HEK293 (cell line): ENCODE results near the gene SUPT5H.

ENCODE experiments used
- EGR2 ChIP-seq: fragments of 450-650 bp; formaldehyde crosslinking; IDR thresholded peaks from 2 replicates; pipeline ENCODE4 v1.5.1; 2016; ENCODE audit warnings: low read depth, missing biosample characterization, missing genetic modification characterization
- GFI1B ChIP-seq: fragments of 450-650 bp; formaldehyde crosslinking; IDR thresholded peaks from 2 replicates; pipeline ENCODE4 v1.5.1; 2016; ENCODE audit warnings: missing biosample characterization, missing genetic modification characterization
- GLIS2 ChIP-seq: fragments of 450-650 bp; formaldehyde crosslinking; IDR thresholded peaks from 2 replicates; pipeline ENCODE4 v1.5.1; 2016; ENCODE audit warnings: missing biosample characterization, missing genetic modification characterization
- KLF7 ChIP-seq: fragments of 450-650 bp; formaldehyde crosslinking; IDR thresholded peaks from 2 replicates; pipeline ENCODE4 v1.5.1; 2016; ENCODE audit warnings: missing biosample characterization, missing genetic modification characterization, borderline replicate concordance
- SCRT2 ChIP-seq: fragments of 450-650 bp; formaldehyde crosslinking; IDR thresholded peaks from 2 replicates; pipeline ENCODE4 v1.5.1; 2016; ENCODE audit warnings: missing biosample characterization, missing genetic modification characterization
- WT1 ChIP-seq: fragments of 450-650 bp; formaldehyde crosslinking; IDR thresholded peaks from 2 replicates; pipeline ENCODE4 v1.5.1; 2016; ENCODE audit warnings: missing biosample characterization, missing genetic modification characterization
- ZBTB7A ChIP-seq: fragments of 450-650 bp; formaldehyde crosslinking; IDR thresholded peaks from 2 replicates; pipeline ENCODE4 v1.5.1; 2016; ENCODE audit warnings: low read depth, missing biosample characterization, missing genetic modification characterization
- ZIC2 ChIP-seq: fragments of 450-650 bp; formaldehyde crosslinking; IDR thresholded peaks from 2 replicates; pipeline ENCODE4 v1.5.1; 2016; ENCODE audit warnings: missing biosample characterization, missing genetic modification characterization
- ZNF169 ChIP-seq: fragments of 450-650 bp; formaldehyde crosslinking; IDR thresholded peaks from 2 replicates; pipeline ENCODE4 v1.5.1; 2016; ENCODE audit warnings: missing biosample characterization, missing genetic modification characterization
- ZNF19 ChIP-seq: fragments of 450-650 bp; formaldehyde crosslinking; IDR thresholded peaks from 2 replicates; pipeline ENCODE4; 2016; ENCODE audit warnings: missing biosample characterization, missing genetic modification characterization, low read depth
- ZNF202 ChIP-seq: fragments of 450-650 bp; formaldehyde crosslinking; IDR thresholded peaks from 2 replicates; pipeline ENCODE4 v1.5.1; 2016; ENCODE audit warnings: missing biosample characterization, missing genetic modification characterization, borderline replicate concordance
- ZNF324 ChIP-seq: fragments of 450-650 bp; formaldehyde crosslinking; IDR thresholded peaks from 2 replicates; pipeline ENCODE4 v1.5.1; 2016; ENCODE audit warnings: missing biosample characterization, missing genetic modification characterization
- ZNF335 ChIP-seq: fragments of 450-650 bp; formaldehyde crosslinking; conservative IDR thresholded peaks from 2 replicates; pipeline ENCODE4 v1.5.1; 2016; ENCODE audit warnings: missing biosample characterization, missing genetic modification characterization
- ZNF366 ChIP-seq: fragments of 450-650 bp; formaldehyde crosslinking; conservative IDR thresholded peaks from 2 replicates; pipeline ENCODE4 v1.5.1; 2016; ENCODE audit warnings: missing biosample characterization, missing genetic modification characterization
- ZNF473 ChIP-seq: fragments of 450-650 bp; formaldehyde crosslinking; IDR thresholded peaks from 2 replicates; pipeline ENCODE4 v1.5.1; 2017; ENCODE audit warnings: missing biosample characterization, missing genetic modification characterization
- ZNF501 ChIP-seq: fragments of 450-650 bp; formaldehyde crosslinking; IDR thresholded peaks from 2 replicates; pipeline ENCODE4 v1.5.1; 2016; ENCODE audit warnings: missing biosample characterization, missing genetic modification characterization
- ZNF521 ChIP-seq: fragments of 450-650 bp; formaldehyde crosslinking; IDR thresholded peaks from 2 replicates; pipeline ENCODE4 v1.5.1; 2017; ENCODE audit warnings: missing biosample characterization, mild to moderate bottlenecking, missing genetic modification characterization
- ZNF621 ChIP-seq: fragments of 450-650 bp; formaldehyde crosslinking; IDR thresholded peaks from 2 replicates; pipeline ENCODE4 v1.5.1; 2017; ENCODE audit warnings: missing biosample characterization, missing genetic modification characterization
- ZNF664 ChIP-seq: fragments of 450-650 bp; formaldehyde crosslinking; IDR thresholded peaks from 2 replicates; pipeline ENCODE4 v1.5.1; 2016; ENCODE audit warnings: missing biosample characterization, missing genetic modification characterization
- ZNF843 ChIP-seq: fragments of 450-650 bp; formaldehyde crosslinking; IDR thresholded peaks from 2 replicates; pipeline ENCODE4 v1.5.1; 2016; ENCODE audit warnings: missing biosample characterization, missing genetic modification characterization
- TF ChIP-seq, protein P1 (sequence below): fragments of 450-650 bp; formaldehyde crosslinking; IDR thresholded peaks from 2 replicates; pipeline ENCODE4 v1.5.1; 2016; ENCODE audit warnings: missing biosample characterization, missing genetic modification characterization, borderline replicate concordance
- TF ChIP-seq, protein P2 (sequence below): fragments of 450-650 bp; formaldehyde crosslinking; IDR thresholded peaks from 2 replicates; pipeline ENCODE4 v1.5.1; 2017; ENCODE audit warnings: missing biosample characterization, missing genetic modification characterization
- TF ChIP-seq, protein P3 (sequence below): fragments of 450-650 bp; IDR thresholded peaks from 2 replicates; pipeline ENCODE4 v1.5.1; 2018; ENCODE audit warnings: missing biosample characterization, mild to moderate bottlenecking, missing genetic modification characterization
- TF ChIP-seq, protein P4 (sequence below): fragments of 450-650 bp; formaldehyde crosslinking; IDR thresholded peaks from 2 replicates; pipeline ENCODE4 v1.5.1; 2016; ENCODE audit warnings: missing biosample characterization, missing genetic modification characterization
- TF ChIP-seq, protein P5 (sequence below): fragments of 450-650 bp; formaldehyde crosslinking; IDR thresholded peaks from 2 replicates; pipeline ENCODE4 v1.5.1; 2016; ENCODE audit warnings: missing biosample characterization, missing genetic modification characterization
- TF ChIP-seq, protein P6 (sequence below): fragments of 450-650 bp; formaldehyde crosslinking; IDR thresholded peaks from 2 replicates; pipeline ENCODE4 v1.5.1; 2016; ENCODE audit warnings: missing biosample characterization, missing genetic modification characterization
- TF ChIP-seq, protein P7 (sequence below): fragments of 450-650 bp; formaldehyde crosslinking; IDR thresholded peaks from 2 replicates; pipeline ENCODE4 v1.5.1; 2016; ENCODE audit warnings: missing biosample characterization, missing genetic modification characterization

The SUPT5H gene

DNA sequence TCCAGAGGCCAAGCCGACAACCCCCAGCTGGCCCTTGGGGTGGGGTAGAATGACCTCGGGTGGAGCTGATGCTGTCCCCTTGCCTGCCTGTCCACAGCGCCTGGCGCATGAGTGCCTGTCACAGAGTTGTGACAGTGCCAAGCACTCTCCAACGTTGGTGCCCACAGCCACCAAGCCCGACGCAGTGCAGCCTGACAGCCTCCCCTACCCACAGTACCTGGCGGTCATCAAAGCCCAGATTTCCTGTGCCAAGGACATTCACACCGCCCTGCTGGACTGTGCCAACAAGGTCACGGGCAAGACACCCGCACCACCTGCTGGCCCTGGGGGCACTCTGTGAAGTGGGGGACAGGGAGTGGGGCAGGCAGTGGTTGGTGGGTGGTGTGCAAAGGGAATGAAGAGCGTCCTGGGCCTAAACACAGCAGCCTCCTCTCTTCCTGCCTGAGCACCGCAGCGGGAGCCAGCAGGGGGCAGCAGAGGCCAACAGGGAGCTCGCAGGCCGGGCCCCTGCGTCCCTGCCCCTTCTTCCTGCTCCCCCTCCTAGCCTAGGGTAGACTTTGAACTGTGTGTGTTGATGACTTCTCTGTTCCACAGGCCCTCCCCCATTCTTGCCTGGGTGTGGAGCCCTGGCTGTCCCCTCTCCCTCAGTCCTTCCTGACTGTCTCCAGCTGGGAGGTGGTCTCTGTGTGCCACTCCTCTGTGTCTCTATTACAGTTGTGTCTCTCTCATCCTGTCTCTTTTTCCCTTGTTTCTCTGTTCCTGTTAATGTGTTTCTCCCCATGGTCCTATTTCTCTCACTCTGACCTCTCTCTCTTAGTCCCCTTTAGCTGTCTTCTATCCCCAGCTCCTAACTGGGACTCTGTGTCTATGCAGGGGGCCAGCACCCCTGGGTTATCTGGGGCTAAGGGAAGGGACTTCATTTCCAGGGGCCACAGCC is 47.8 kb upstream of the SUPT5H start (continued):
- TF ChIP-seq, protein P1, sequence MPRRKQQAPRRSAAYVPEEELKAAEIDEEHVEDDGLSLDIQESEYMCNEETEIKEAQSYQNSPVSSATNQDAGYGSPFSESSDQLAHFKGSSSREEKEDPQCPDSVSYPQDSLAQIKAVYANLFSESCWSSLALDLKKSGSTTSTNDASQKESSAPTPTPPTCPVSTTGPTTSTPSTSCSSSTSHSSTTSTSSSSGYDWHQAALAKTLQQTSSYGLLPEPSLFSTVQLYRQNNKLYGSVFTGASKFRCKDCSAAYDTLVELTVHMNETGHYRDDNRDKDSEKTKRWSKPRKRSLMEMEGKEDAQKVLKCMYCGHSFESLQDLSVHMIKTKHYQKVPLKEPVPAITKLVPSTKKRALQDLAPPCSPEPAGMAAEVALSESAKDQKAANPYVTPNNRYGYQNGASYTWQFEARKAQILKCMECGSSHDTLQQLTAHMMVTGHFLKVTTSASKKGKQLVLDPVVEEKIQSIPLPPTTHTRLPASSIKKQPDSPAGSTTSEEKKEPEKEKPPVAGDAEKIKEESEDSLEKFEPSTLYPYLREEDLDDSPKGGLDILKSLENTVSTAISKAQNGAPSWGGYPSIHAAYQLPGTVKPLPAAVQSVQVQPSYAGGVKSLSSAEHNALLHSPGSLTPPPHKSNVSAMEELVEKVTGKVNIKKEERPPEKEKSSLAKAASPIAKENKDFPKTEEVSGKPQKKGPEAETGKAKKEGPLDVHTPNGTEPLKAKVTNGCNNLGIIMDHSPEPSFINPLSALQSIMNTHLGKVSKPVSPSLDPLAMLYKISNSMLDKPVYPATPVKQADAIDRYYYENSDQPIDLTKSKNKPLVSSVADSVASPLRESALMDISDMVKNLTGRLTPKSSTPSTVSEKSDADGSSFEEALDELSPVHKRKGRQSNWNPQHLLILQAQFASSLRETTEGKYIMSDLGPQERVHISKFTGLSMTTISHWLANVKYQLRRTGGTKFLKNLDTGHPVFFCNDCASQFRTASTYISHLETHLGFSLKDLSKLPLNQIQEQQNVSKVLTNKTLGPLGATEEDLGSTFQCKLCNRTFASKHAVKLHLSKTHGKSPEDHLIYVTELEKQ (tag by site-specific recombination) = no peak
- TF ChIP-seq ZBTB7A (tag by site-specific recombination) = peak; percentile 88; the same call in 1 of the 2 replicates
- TF ChIP-seq KLF7 = no peak
- TF ChIP-seq ZNF324 (tag by site-specific recombination) = peak; percentile 81; the same call in 1 of the 2 replicates
- TF ChIP-seq ZNF366 (tag by site-specific recombination) = peak; percentile 66; the same call in 1 of the 2 replicates
- no peak for TF ChIP-seq ZNF664
- TF ChIP-seq ZNF19 (tag by site-specific recombination) = no peak
- TF ChIP-seq, protein P2, sequence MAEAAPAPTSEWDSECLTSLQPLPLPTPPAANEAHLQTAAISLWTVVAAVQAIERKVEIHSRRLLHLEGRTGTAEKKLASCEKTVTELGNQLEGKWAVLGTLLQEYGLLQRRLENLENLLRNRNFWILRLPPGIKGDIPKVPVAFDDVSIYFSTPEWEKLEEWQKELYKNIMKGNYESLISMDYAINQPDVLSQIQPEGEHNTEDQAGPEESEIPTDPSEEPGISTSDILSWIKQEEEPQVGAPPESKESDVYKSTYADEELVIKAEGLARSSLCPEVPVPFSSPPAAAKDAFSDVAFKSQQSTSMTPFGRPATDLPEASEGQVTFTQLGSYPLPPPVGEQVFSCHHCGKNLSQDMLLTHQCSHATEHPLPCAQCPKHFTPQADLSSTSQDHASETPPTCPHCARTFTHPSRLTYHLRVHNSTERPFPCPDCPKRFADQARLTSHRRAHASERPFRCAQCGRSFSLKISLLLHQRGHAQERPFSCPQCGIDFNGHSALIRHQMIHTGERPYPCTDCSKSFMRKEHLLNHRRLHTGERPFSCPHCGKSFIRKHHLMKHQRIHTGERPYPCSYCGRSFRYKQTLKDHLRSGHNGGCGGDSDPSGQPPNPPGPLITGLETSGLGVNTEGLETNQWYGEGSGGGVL (tag by site-specific recombination) = peak; percentile 52
- TF ChIP-seq, protein P3, sequence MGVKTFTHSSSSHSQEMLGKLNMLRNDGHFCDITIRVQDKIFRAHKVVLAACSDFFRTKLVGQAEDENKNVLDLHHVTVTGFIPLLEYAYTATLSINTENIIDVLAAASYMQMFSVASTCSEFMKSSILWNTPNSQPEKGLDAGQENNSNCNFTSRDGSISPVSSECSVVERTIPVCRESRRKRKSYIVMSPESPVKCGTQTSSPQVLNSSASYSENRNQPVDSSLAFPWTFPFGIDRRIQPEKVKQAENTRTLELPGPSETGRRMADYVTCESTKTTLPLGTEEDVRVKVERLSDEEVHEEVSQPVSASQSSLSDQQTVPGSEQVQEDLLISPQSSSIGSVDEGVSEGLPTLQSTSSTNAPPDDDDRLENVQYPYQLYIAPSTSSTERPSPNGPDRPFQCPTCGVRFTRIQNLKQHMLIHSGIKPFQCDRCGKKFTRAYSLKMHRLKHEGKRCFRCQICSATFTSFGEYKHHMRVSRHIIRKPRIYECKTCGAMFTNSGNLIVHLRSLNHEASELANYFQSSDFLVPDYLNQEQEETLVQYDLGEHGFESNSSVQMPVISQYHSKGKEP (tag by site-specific recombination) = no peak
- TF ChIP-seq ZNF621 (tag by site-specific recombination) = no peak
- TF ChIP-seq GLIS2 (tag by site-specific recombination) = peak; percentile 72
- TF ChIP-seq, protein P4, sequence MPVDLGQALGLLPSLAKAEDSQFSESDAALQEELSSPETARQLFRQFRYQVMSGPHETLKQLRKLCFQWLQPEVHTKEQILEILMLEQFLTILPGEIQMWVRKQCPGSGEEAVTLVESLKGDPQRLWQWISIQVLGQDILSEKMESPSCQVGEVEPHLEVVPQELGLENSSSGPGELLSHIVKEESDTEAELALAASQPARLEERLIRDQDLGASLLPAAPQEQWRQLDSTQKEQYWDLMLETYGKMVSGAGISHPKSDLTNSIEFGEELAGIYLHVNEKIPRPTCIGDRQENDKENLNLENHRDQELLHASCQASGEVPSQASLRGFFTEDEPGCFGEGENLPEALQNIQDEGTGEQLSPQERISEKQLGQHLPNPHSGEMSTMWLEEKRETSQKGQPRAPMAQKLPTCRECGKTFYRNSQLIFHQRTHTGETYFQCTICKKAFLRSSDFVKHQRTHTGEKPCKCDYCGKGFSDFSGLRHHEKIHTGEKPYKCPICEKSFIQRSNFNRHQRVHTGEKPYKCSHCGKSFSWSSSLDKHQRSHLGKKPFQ (tag by site-specific recombination) = no peak
- TF ChIP-seq ZNF473 (tag by site-specific recombination) = no peak
- 0 out of 2 replicates have a peak, but pooled peaks have one; percentile 34 for TF ChIP-seq ZNF521 (tag by site-specific recombination)
- TF ChIP-seq ZIC2 (tag by site-specific recombination) = peak; percentile 95
- TF ChIP-seq, protein P5, sequence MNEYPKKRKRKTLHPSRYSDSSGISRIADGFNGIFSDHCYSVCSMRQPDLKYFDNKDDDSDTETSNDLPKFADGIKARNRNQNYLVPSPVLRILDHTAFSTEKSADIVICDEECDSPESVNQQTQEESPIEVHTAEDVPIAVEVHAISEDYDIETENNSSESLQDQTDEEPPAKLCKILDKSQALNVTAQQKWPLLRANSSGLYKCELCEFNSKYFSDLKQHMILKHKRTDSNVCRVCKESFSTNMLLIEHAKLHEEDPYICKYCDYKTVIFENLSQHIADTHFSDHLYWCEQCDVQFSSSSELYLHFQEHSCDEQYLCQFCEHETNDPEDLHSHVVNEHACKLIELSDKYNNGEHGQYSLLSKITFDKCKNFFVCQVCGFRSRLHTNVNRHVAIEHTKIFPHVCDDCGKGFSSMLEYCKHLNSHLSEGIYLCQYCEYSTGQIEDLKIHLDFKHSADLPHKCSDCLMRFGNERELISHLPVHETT (tag by site-specific recombination) = no peak
- TF ChIP-seq WT1 (tag by site-specific recombination) = no peak
- TF ChIP-seq SCRT2 = no peak; the same call in 1 of the 2 replicates
- TF ChIP-seq ZNF335 (tag by site-specific recombination) = peak; percentile 63
- TF ChIP-seq, protein P6, sequence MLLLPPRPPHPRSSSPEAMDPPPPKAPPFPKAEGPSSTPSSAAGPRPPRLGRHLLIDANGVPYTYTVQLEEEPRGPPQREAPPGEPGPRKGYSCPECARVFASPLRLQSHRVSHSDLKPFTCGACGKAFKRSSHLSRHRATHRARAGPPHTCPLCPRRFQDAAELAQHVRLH = peak; percentile 93
- no peak for TF ChIP-seq ZNF169 (tag by site-specific recombination)
- TF ChIP-seq, protein P7, sequence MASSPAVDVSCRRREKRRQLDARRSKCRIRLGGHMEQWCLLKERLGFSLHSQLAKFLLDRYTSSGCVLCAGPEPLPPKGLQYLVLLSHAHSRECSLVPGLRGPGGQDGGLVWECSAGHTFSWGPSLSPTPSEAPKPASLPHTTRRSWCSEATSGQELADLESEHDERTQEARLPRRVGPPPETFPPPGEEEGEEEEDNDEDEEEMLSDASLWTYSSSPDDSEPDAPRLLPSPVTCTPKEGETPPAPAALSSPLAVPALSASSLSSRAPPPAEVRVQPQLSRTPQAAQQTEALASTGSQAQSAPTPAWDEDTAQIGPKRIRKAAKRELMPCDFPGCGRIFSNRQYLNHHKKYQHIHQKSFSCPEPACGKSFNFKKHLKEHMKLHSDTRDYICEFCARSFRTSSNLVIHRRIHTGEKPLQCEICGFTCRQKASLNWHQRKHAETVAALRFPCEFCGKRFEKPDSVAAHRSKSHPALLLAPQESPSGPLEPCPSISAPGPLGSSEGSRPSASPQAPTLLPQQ (tag by site-specific recombination) = peak; percentile 88
- TF ChIP-seq EGR2 (tag by site-specific recombination) = peak; percentile 28; the same call in 1 of the 2 replicates
- peak; percentile 91; the same call in 1 of the 2 replicates for TF ChIP-seq ZNF501
- no peak for TF ChIP-seq ZNF202
- TF ChIP-seq GFI1B (tag by site-specific recombination) = no peak; the same call in 1 of the 2 replicates
- TF ChIP-seq ZNF843 (tag by site-specific recombination) = peak; percentile 60; the same call in 1 of the 2 replicates
